ENCODE data around the gene TADA3. TPM values are rescaled to one million over a fixed set of nuclear protein-coding genes. Genes with fewer than 3 reads are reported as not detected.
A peak's percentile ranks its signal among the peaks of the same experiment; 100 is the strongest.

Gene TADA3
- polyA plus RNA-seq, 4 donors: 41.1 to 59.0 (median 44.6) TPM

DNA sequence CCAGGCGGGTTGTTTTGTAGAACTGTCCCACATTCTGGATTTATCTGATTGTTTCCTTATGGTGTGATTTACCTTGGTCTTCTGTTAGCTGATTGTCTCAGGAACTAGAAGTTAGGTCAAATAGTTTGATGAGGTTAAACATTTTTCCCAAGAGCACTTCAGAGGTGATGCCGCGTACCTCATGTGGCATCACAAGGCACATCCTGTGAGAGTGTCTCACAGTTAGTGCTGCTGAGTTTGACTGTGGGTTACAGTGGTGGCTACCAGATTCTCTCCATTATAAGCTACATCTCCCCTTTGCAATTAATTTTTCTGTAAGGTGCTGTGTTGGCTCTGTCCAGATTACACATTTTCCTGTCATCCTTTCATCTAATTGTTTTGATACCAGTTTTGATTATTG lies 39.0 kb upstream of the TADA3 start:
- WGBS, 3 donors: 90 to 95% (median 94%) methylated on average over 3 of the region's 3 CpGs

GRCh38 chr3:9828801-9829755 lies 36.8 kb upstream of the TADA3 start:
- Histone ChIP-seq H3K9me3 (ENCODE audit: control insufficient read depth in 2 of 2, insufficient read depth in 1 of 2, low read depth in 1 of 2, low read length in 1 of 2) (no peaks in the 10 kb centered on the region), H3K27me3 (ENCODE audit: control insufficient read depth in 3 of 3, insufficient read depth in 3 of 3, low read length in 3 of 3) (no peaks in the 10 kb centered on the region), H3K36me3 (ENCODE audit: control insufficient read depth in 3 of 3, insufficient read depth in 2 of 3, low read depth in 1 of 3, low read length in 3 of 3) (peaks cover 0 to 48% (median 2%) of the 10 kb centered on the region in 3 donors), H3K4me3 (ENCODE audit: low read depth in 1 of 3, low read length in 3 of 3) (no peak overlapping the region), H3K4me1 (ENCODE audit: control insufficient read depth in 3 of 3, insufficient read depth in 2 of 3, low read depth in 1 of 3, low read length in 2 of 3) (no peaks in the 10 kb centered on the region), H3K27ac (ENCODE audit: low read depth in 1 of 3, low read length in 2 of 3) (no peak overlapping the region)
- FAIRE-seq: no peak
- WGBS, 3 donors: 95 to 98% (median 96%) methylated on average over 17 of the region's 17 CpGs
- DNase-seq: no peak

More for the DNA sequence above, 39.0 kb upstream of the TADA3 start:
- no peak for DNase-seq
- Histone ChIP-seq H3K9me3 (ENCODE audit: control insufficient read depth in 2 of 2, insufficient read depth in 1 of 2, low read depth in 1 of 2, low read length in 1 of 2) (no peaks in the 10 kb centered on the region), H3K27me3 (ENCODE audit: control insufficient read depth in 3 of 3, insufficient read depth in 3 of 3, low read length in 3 of 3) (no peaks in the 10 kb centered on the region), H3K27ac (ENCODE audit: low read depth in 1 of 3, low read length in 2 of 3) (no peak overlapping the region), H3K4me1 (ENCODE audit: control insufficient read depth in 3 of 3, insufficient read depth in 2 of 3, low read depth in 1 of 3, low read length in 2 of 3) (no peaks in the 10 kb centered on the region), H3K4me3 (ENCODE audit: low read depth in 1 of 3, low read length in 3 of 3) (no peak overlapping the region), H3K36me3 (ENCODE audit: control insufficient read depth in 3 of 3, insufficient read depth in 2 of 3, low read depth in 1 of 3, low read length in 3 of 3) (peaks cover 0 to 69% (median 2%) of the 10 kb centered on the region in 3 donors)
- no peak for FAIRE-seq

DNA sequence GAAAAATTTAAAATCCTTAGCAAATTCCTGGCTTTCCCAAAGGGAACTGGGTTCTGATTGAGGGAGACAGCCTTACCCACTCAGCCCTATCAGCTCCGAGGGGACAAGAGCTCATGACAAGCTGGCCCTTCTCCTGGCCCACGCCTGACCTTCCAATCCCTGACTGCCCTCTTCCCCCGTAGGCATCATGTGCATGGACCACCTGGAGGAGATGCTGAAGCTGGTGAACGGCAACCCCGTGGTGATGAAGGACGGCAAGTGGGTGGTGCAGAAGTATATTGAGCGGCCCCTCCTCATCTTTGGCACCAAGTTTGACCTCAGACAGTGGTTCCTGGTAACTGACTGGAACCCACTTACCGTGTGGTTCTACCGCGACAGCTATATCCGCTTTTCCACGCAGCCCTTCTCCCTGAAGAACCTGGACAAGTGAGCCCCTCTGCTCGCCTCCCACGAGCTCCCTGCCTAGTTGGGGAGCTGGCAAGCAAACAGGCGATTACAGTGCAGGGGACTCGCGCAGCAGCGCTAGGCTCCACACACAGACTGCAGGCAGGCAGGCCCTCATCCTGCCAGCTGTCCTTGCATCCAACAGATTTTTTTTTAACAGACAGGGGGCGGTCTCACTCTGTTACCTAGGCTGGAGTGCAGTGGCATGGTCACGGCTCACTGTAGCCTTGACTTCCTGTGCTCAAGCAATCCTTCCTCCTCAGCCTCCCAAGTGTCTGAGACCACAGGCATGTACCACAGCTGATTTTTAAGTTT lies 34.7 kb upstream of the TADA3 start:
- Histone ChIP-seq H3K27ac (ENCODE audit: low read depth in 1 of 3, low read length in 2 of 3) (no peak overlapping the region), H3K4me1 (ENCODE audit: control insufficient read depth in 3 of 3, insufficient read depth in 2 of 3, low read depth in 1 of 3, low read length in 2 of 3) (no peaks in the 10 kb centered on the region), H3K36me3 (ENCODE audit: control insufficient read depth in 3 of 3, insufficient read depth in 2 of 3, low read depth in 1 of 3, low read length in 3 of 3) (peaks cover 0 to 32% (median 0%) of the 10 kb centered on the region in 3 donors), H3K27me3 (ENCODE audit: control insufficient read depth in 3 of 3, insufficient read depth in 3 of 3, low read length in 3 of 3) (no peaks in the 10 kb centered on the region), H3K4me3 (ENCODE audit: low read depth in 1 of 3, low read length in 3 of 3) (no peak overlapping the region), H3K9me3 (ENCODE audit: control insufficient read depth in 2 of 2, insufficient read depth in 1 of 2, low read depth in 1 of 2, low read length in 1 of 2) (no peaks in the 10 kb centered on the region)
- DNase-seq (peak; percentile 41 to 65), FAIRE-seq (no peak)
- WGBS, 3 donors: 83 to 84% (median 84%) methylated on average over 20 of the region's 20 CpGs

DNA sequence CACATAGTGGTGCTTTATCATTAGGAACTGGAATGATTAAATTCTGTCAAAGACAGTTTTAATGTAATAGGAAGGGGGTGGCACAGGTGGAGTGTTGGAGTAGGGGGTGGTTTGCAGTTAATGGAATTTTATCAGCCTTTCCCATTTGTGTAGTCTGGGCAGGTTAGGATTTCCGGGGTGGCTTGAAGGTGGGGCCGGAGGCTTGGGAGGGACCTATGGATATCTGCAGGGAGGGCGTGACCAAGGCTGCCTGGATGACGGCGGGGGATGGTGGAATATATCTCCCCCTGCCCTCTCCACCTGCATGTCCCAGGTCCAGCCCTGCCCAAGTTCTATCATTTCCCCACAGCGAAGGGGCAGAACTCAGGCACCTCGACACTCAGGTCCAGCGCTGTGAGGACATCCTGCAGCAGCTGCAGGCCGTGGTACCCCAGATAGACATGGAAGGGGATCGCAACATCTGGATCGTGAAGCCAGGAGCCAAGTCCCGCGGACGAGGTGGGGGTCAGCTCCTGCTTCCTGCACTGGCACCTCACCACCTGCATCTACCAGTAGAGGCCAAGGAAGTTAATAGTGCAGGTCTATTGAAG lies 33.3 kb upstream of the TADA3 start:
- DNase-seq (peak in 1 of 2 donors; percentile 35), FAIRE-seq (no peak)

GRCh38 chr3:9820946-9821345 lies 28.7 kb upstream of the TADA3 start:
- no peaks in the 10 kb centered on the region for H3K9me3 ChIP-seq (ENCODE audit: control insufficient read depth in 2 of 2, insufficient read depth in 1 of 2, low read depth in 1 of 2, low read length in 1 of 2)
- DNase-seq (no peak), FAIRE-seq (no peak)
- no peaks in the 10 kb centered on the region for H3K4me1 ChIP-seq (ENCODE audit: control insufficient read depth in 3 of 3, insufficient read depth in 2 of 3, low read depth in 1 of 3, low read length in 2 of 3)
- peaks cover 0 to 26% (median 0%) of the 10 kb centered on the region in 3 donors for H3K36me3 ChIP-seq (ENCODE audit: control insufficient read depth in 3 of 3, insufficient read depth in 2 of 3, low read depth in 1 of 3, low read length in 3 of 3)
- H3K27me3 ChIP-seq (ENCODE audit: control insufficient read depth in 3 of 3, insufficient read depth in 3 of 3, low read length in 3 of 3): no peaks in the 10 kb centered on the region
- 74 to 94% (median 91%) methylated on average over 2 of the region's 2 CpGs for WGBS, 3 donors
- no peak overlapping the region for H3K4me3 ChIP-seq (ENCODE audit: low read depth in 1 of 3, low read length in 3 of 3)
- no peak overlapping the region for H3K27ac ChIP-seq (ENCODE audit: low read depth in 1 of 3, low read length in 2 of 3)

More for the DNA sequence above, 33.3 kb upstream of the TADA3 start:
- Histone ChIP-seq H3K4me3 (ENCODE audit: low read depth in 1 of 3, low read length in 3 of 3) (no peak overlapping the region), H3K9me3 (ENCODE audit: control insufficient read depth in 2 of 2, insufficient read depth in 1 of 2, low read depth in 1 of 2, low read length in 1 of 2) (no peaks in the 10 kb centered on the region), H3K27ac (ENCODE audit: low read depth in 1 of 3, low read length in 2 of 3) (no peak overlapping the region), H3K27me3 (ENCODE audit: control insufficient read depth in 3 of 3, insufficient read depth in 3 of 3, low read length in 3 of 3) (no peaks in the 10 kb centered on the region), H3K4me1 (ENCODE audit: control insufficient read depth in 3 of 3, insufficient read depth in 2 of 3, low read depth in 1 of 3, low read length in 2 of 3) (no peaks in the 10 kb centered on the region), H3K36me3 (ENCODE audit: control insufficient read depth in 3 of 3, insufficient read depth in 2 of 3, low read depth in 1 of 3, low read length in 3 of 3) (peaks cover 0 to 32% (median 0%) of the 10 kb centered on the region in 3 donors)
- WGBS, 3 donors: 35 to 66% (median 59%) methylated on average over 14 of the region's 14 CpGs

DNA sequence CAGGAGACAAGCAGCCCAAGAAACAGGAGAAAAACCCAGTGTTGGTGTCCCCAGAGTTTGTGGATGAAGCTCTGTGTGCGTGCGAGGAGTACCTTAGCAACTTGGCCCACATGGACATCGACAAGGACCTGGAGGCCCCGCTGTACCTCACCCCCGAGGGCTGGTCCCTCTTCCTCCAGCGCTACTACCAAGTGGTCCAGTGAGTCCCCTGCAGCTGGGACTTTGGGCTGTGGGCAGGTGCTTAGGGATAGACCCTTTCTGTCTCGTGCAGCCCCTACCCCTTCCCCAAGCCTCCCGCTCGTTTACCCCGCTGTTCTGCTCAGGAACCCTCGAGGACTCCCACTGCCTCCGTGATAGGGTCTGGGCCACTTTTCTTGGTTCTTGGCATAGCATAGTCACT lies 28.3 kb upstream of the TADA3 start:
- no peak for FAIRE-seq
- Histone ChIP-seq H3K4me3 (ENCODE audit: low read depth in 1 of 3, low read length in 3 of 3) (no peak overlapping the region), H3K36me3 (ENCODE audit: control insufficient read depth in 3 of 3, insufficient read depth in 2 of 3, low read depth in 1 of 3, low read length in 3 of 3) (peaks cover 0 to 30% (median 0%) of the 10 kb centered on the region in 3 donors), H3K4me1 (ENCODE audit: control insufficient read depth in 3 of 3, insufficient read depth in 2 of 3, low read depth in 1 of 3, low read length in 2 of 3) (no peaks in the 10 kb centered on the region), H3K9me3 (ENCODE audit: control insufficient read depth in 2 of 2, insufficient read depth in 1 of 2, low read depth in 1 of 2, low read length in 1 of 2) (no peaks in the 10 kb centered on the region), H3K27me3 (ENCODE audit: control insufficient read depth in 3 of 3, insufficient read depth in 3 of 3, low read length in 3 of 3) (no peaks in the 10 kb centered on the region), H3K27ac (ENCODE audit: low read depth in 1 of 3, low read length in 2 of 3) (no peak overlapping the region)
- DNase-seq: no peak
- WGBS, 3 donors: 90 to 95% (median 92%) methylated on average over 12 of the region's 12 CpGs

GRCh38 chr3:9818666-9819335 lies 26.5 kb upstream of the TADA3 start:
- H3K9me3 ChIP-seq (ENCODE audit: control insufficient read depth in 2 of 2, insufficient read depth in 1 of 2, low read depth in 1 of 2, low read length in 1 of 2): no peaks in the 10 kb centered on the region
- no peak for FAIRE-seq
- no peaks in the 10 kb centered on the region for H3K27me3 ChIP-seq (ENCODE audit: control insufficient read depth in 3 of 3, insufficient read depth in 3 of 3, low read length in 3 of 3)
- peaks cover 0 to 40% (median 0%) of the 10 kb centered on the region in 3 donors for H3K36me3 ChIP-seq (ENCODE audit: control insufficient read depth in 3 of 3, insufficient read depth in 2 of 3, low read depth in 1 of 3, low read length in 3 of 3)
- no peaks in the 10 kb centered on the region for H3K4me1 ChIP-seq (ENCODE audit: control insufficient read depth in 3 of 3, insufficient read depth in 2 of 3, low read depth in 1 of 3, low read length in 2 of 3)
- DNase-seq: no peak
- no peak overlapping the region for H3K4me3 ChIP-seq (ENCODE audit: low read depth in 1 of 3, low read length in 3 of 3)
- WGBS, 3 donors: 92 to 96% (median 94%) methylated on average over 6 of the region's 7 CpGs
- no peak overlapping the region for H3K27ac ChIP-seq (ENCODE audit: low read depth in 1 of 3, low read length in 2 of 3)

DNA sequence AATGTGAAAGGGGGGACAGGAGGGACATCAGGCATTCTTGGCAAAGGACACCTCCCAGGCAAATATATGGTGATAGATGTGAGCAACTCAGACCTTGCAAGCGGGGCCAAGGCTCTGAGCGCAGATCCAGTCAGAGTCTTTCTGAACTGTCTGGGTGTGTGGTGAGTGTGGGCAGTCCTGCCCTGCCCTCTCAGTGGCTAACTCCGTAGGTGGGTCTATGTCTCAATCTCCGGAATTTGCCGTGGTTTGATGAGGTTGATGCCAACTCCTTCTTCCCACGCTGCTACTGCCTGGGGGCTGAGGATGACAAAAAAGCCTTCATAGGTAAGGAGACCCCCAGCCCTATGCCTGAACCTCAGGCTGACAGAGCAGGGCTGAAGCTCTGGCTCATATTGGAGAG lies 25.2 kb upstream of the TADA3 start:
- H3K4me3 ChIP-seq (ENCODE audit: low read depth in 1 of 3, low read length in 3 of 3): no peak overlapping the region
- no peaks in the 10 kb centered on the region for H3K9me3 ChIP-seq (ENCODE audit: control insufficient read depth in 2 of 2, insufficient read depth in 1 of 2, low read depth in 1 of 2, low read length in 1 of 2)
- FAIRE-seq: no peak
- no peaks in the 10 kb centered on the region for H3K4me1 ChIP-seq (ENCODE audit: control insufficient read depth in 3 of 3, insufficient read depth in 2 of 3, low read depth in 1 of 3, low read length in 2 of 3)
- no peak overlapping the region for H3K27ac ChIP-seq (ENCODE audit: low read depth in 1 of 3, low read length in 2 of 3)
- DNase-seq: no peak
- H3K36me3 ChIP-seq (ENCODE audit: control insufficient read depth in 3 of 3, insufficient read depth in 2 of 3, low read depth in 1 of 3, low read length in 3 of 3): peaks cover 0 to 49% (median 0%) of the 10 kb centered on the region in 3 donors
- 92 to 94% (median 93%) methylated on average over 6 of the region's 6 CpGs for WGBS, 3 donors
- no peaks in the 10 kb centered on the region for H3K27me3 ChIP-seq (ENCODE audit: control insufficient read depth in 3 of 3, insufficient read depth in 3 of 3, low read length in 3 of 3)
